GM15510 (cell line): ENCODE measurements around the gene C1GALT1.

Experiments
- POLR2A ChIP-seq: IDR thresholded peaks from 3 replicates; pipeline ENCODE4 v1.6.1; 2011; ENCODE audit warnings: borderline replicate concordance; ENCODE audit not compliant: insufficient read length; ENCODE audit errors: extremely low read depth

The C1GALT1 gene

GRCh38 chr7:7254319-7254718, 72.0 kb downstream of the C1GALT1 start:
- TF ChIP-seq POLR2A, result no peak

GRCh38 chr7:7254908-7255307, 72.6 kb downstream of the C1GALT1 start:
- no peak for TF ChIP-seq POLR2A

- TF ChIP-seq POLR2A, result no peak
Measured at GRCh38 chr7:7256731-7257274, 74.5 kb downstream of the C1GALT1 start.

- no peak for TF ChIP-seq POLR2A
Measured at GRCh38 chr7:7257899-7258692, 75.8 kb downstream of the C1GALT1 start.

GRCh38 chr7:7261863-7262262, 79.5 kb downstream of the C1GALT1 start:
- TF ChIP-seq POLR2A, result no peak

- TF ChIP-seq POLR2A, result no peak
Measured at GRCh38 chr7:7263297-7264230, 81.2 kb downstream of the C1GALT1 start.

- TF ChIP-seq POLR2A, result no peak
Measured at GRCh38 chr7:7264306-7265040, 82.1 kb downstream of the C1GALT1 start.

GRCh38 chr7:7265081-7266075, 83.0 kb downstream of the C1GALT1 start:
- no peak for TF ChIP-seq POLR2A

GRCh38 chr7:7266257-7266881, 84.0 kb downstream of the C1GALT1 start:
- no peak for TF ChIP-seq POLR2A

- no peak for TF ChIP-seq POLR2A
Measured at GRCh38 chr7:7271094-7271874, 88.9 kb downstream of the C1GALT1 start.

- no peak for TF ChIP-seq POLR2A
Measured at GRCh38 chr7:7272294-7272693, 90.0 kb downstream of the C1GALT1 start.

- no peak for TF ChIP-seq POLR2A
Measured at GRCh38 chr7:7274782-7275181, 92.4 kb downstream of the C1GALT1 start.
